ENCODE data around the gene FERMT2.
"Not testable (repeated sequence)": the region's sequence is repeated elsewhere in the genome, so short reads cannot be mapped to it uniquely, and the experiment has no call there.

FERMT2 gene

GRCh38 chr14:52948039-52948438, 2.8 kb downstream of the FERMT2 start:
- DNase-seq (ENCODE audit: low spot score): no peak

DNA sequence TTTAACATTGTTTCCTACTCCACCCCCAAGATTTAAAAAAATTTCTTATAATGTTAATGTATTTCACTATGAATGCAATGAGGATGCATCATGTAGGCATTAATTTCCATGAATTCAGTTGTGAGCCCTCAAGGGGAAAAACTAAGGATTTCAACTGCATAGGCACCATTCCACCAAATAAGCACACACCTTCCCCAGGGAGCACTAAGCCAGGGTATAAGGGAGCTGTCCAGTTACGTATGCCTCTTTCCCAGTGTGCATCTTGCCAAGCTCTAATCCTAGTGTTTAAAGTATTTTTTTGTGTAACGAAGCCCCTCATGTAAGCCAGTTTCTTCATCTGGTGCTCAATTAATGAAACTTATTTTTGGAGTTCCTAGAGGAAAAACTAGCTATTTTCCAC, 6.6 kb downstream of the FERMT2 start:
- DNase-seq (ENCODE audit: low spot score): no peak

GRCh38 chr14:52939427-52939826, 11.4 kb downstream of the FERMT2 start:
- no peak for DNase-seq (ENCODE audit: low spot score)

DNA sequence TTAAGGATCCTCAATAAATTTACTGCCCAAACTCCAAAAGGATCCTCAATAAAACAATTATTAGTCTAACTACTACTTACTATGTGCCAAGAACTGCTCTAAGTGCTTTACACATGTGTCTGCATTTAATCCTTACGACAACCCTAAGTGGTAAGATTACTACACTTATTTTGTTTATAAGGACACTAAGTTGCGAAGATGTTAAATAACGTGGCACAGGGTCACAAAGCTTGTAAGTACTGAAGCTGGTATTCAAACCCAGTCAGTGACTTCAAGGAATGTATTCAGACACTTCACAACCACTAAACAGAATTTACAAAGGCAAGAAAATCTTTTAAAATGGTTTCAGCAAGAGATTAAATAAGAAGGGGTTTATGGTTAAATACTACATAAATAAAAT, 13.0 kb downstream of the FERMT2 start:
- no peak for DNase-seq (ENCODE audit: low spot score)

DNA sequence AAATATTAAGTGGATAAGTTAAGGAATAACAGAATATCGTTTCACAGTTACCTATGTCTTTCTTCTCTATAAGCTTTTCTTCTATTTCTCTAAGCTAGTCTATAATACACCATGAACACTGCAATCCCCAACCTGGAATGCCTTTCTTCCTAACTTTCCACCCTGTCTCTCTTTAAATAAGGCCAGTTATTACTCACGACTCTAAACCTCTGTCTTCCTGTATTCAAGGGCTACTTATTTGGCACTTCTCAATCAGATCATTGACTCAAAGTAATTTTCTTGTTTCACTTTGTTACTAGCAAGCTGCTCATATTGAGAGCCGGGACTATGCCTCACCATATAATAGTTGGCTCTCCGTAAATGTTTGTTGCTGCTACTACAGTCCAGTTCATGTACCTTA, 13.5 kb downstream of the FERMT2 start:
- no peak for DNase-seq (ENCODE audit: low spot score)

- no peak for DNase-seq (ENCODE audit: low spot score)
These were observed 14.4 kb downstream of the FERMT2 start for GRCh38 chr14:52936437-52936836.

- DNase-seq (ENCODE audit: low spot score): no peak
These were observed 15.0 kb downstream of the FERMT2 start for GRCh38 chr14:52935833-52936232.

DNA sequence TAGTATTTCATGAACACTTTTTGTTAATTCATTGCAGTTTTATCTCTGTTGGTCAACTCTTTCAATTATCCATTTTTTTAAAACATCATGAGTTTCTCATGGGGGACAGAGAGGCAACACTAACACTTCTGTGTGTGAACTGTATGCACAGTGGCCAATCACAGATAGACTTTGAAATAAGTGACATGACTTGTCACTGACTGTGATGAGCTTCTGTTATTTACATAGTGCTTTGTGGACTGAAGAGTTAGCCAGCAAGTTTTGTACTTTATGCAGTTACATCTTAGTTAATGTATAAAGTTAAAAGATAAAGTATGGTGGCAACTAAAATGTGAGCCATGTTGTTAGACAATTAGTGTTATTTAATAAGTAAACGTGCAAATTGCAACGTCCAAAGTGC, 16.1 kb downstream of the FERMT2 start:
- DNase-seq (ENCODE audit: low spot score): no peak

- DNase-seq (ENCODE audit: low spot score): no peak
These were observed 21.6 kb downstream of the FERMT2 start for GRCh38 chr14:52929192-52929807.

DNA sequence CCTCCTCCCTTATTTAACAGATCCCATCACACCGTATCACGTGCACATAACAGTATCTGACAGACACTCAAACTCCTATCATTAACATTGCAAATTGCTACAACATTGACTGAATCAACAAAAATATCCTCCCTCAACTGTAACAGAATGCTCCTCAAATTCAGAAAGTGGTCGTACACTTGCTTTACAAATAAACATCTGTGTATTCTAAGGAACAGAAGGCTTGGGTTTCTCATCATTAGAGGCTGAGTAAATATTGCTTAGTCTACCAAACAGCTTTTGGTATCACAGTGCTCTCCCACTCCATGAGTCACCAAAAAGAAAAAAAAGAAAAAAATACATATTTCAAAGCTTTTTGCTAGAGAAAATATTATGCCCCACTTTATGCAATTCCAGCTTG, 23.9 kb downstream of the FERMT2 start:
- DNase-seq (ENCODE audit: low spot score): no peak

DNA sequence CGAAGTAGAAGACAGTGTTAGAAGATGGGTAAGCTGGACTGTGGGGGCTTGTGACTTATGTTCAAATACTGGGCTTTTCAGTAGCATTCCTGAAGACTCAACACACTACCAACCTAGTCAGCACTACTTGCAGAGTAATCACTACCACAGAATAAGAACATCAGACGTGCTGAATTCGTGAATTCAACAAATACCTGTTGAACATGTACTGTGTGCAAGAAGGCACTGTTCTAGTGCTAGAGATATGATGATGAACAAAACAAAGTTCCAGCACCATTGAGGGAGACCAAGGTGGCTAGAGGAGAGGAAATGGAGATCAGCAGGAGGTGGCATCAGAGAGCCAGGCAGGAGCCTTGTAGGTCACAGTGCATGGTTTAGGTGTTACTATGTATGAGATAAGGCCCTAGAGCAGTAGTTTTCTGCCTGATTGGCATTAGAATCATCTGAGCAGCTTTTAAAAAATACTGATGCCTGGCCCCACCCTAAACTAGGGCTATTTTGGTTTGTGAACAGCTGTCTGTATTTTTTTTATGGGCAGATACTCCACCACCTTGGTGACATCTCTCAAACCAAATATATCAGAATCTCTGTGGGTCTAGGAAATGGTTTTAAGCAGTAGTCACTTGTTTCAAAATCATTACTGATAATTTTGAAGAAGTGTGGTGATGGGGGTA, 26.8 kb downstream of the FERMT2 start:
- DNase-seq (ENCODE audit: low spot score): no peak

- DNase-seq (ENCODE audit: low spot score): no peak
These were observed 28.2 kb downstream of the FERMT2 start for GRCh38 chr14:52922656-52923055.

GRCh38 chr14:52922059-52922458, 28.8 kb downstream of the FERMT2 start:
- no peak for DNase-seq (ENCODE audit: low spot score)

DNA sequence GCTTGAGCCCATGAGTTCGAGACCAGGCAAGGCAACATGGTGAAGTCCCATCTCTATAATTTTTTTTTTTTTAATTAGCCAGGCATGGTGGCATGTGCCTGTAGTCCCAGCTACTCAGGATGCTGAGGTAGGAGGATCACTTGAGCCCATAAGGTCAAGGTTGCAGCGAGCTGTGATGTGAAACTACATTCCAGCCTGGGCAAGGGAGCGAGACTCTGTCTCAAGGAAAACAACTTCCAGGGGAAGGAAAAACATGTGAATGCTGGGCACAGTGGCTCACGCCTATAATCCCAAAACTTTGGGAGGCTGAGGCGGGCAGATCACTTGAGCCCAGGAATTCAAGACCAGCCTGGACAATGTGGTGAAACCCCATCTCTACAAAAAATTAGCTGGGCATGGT, 30.4 kb downstream of the FERMT2 start:
- not testable (repeated sequence) for DNase-seq (ENCODE audit: low spot score)

- DNase-seq (ENCODE audit: low spot score): no peak
These were observed 30.9 kb downstream of the FERMT2 start for GRCh38 chr14:52919971-52920370.

- peak; percentile 22 for DNase-seq (ENCODE audit: low spot score)
These were observed 32.4 kb downstream of the FERMT2 start for GRCh38 chr14:52918486-52918885.

DNA sequence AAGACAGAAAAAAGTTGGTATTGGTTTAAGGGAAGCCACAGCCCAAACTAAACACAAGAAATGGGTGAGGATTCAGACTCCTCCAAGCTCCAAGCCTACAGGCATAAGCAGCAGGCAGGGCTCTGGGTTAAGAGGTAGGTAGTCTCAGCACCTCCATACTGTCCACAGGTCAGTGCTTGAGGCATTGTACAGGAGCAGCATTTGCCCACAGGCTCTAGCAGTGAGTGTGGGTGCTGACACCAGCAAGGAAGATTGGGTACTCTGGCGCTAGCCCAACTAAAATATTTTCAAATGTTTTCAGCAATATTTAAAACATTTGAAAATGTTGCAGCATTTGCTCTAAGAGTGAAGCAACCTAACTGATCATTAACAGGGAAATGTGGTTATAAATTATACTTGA, 33.1 kb downstream of the FERMT2 start:
- no peak for DNase-seq (ENCODE audit: low spot score)

DNA sequence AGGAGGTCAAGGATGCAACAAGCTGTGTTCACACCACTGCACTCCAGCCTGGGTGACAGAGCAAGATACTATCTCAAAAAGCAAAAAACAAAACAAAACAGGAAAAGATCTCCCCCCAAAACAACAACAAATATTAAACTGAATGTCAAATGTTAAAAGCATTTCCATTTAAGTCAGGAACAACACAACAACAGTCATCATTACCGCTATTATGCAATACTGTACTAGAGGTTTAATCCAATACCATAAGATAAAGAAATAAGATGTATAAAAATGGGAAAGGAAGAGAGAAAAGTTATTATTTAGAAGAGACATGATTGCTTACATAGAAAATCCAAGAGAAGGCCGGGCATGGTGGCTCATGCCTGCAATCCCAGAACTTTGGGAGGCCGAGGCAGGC, 36.6 kb downstream of the FERMT2 start:
- no peak for DNase-seq (ENCODE audit: low spot score)

- no peak for DNase-seq (ENCODE audit: low spot score)
These were observed 37.6 kb downstream of the FERMT2 start for GRCh38 chr14:52913271-52913670.

GRCh38 chr14:52911904-52912303, 38.9 kb downstream of the FERMT2 start:
- no peak for DNase-seq (ENCODE audit: low spot score)

GRCh38 chr14:52910572-52910971, 40.3 kb downstream of the FERMT2 start:
- DNase-seq (ENCODE audit: low spot score): no peak

- DNase-seq (ENCODE audit: low spot score): no peak
These were observed 42.9 kb downstream of the FERMT2 start for GRCh38 chr14:52907949-52908348.

- DNase-seq (ENCODE audit: low spot score): no peak
These were observed 44.7 kb downstream of the FERMT2 start for GRCh38 chr14:52906141-52906601.

Measured in putamen (tissue), 1 donor.